PC-9 (cell line): Measurements from ENCODE around the gene FARS2. TPM values are rescaled to one million over a fixed set of nuclear protein-coding genes. Genes with fewer than 3 reads are reported as not detected.

ENCODE experiments used
- BruUV-seq: library from RNA; stranded (reverse); fragments of 400-500 nt; replicated peaks from 2 replicates; lab custom pipeline; 2021; lab: Mats Ljungman, UMichigan
- CTCF ChIA-PET: fragments of 300-600 bp; sonication (Branson Sonifier 250); formaldehyde crosslinking; loops from one replicate; lab custom pipeline; 2022; ENCODE audit warnings: antibody characterized with exemption; lab: Charles Lee
- POLR2A ChIA-PET: fragments of 300-600 bp; sonication (Branson Sonifier 250); formaldehyde crosslinking; loops from one replicate; lab custom pipeline; 2022; ENCODE audit warnings: antibody characterized with exemption; ENCODE audit not compliant: unreplicated experiment; lab: Charles Lee
- DNase-seq, 2 experiments: peaks; one replicate each; pipeline versions ENCODE4 v3.0.0 to v3.0.0-alpha.2; 2015 to 2022; ENCODE audit warnings: mixed read lengths in 1 of 2
- H2AFZ ChIP-seq: fragments of 200-600 bp; sonication (generic); 2 replicates; pipeline ENCODE4 v1.8.1; 2017; ENCODE audit warnings: antibody characterized with exemption
- H3F3A ChIP-seq: fragments of 200-600 bp; sonication (generic); 2 replicates; pipeline ENCODE4 v1.8.1; 2017; ENCODE audit warnings: antibody characterized with exemption, mild to moderate bottlenecking, low read depth; ENCODE audit not compliant: insufficient read depth
- H3K27ac ChIP-seq: fragments of 200-600 bp; sonication (generic); 2 replicates; pipeline ENCODE4 v1.6.1; 2016; ENCODE audit warnings: mixed run types
- H3K27me3 ChIP-seq: fragments of 200-600 bp; sonication (generic); 2 replicates; pipeline ENCODE4 v1.6.1; 2016; ENCODE audit warnings: low read depth, mixed run types; ENCODE audit not compliant: insufficient read depth
- H3K36me3 ChIP-seq: fragments of 200-600 bp; sonication (generic); 2 replicates; pipeline ENCODE4 v1.6.1; 2016; ENCODE audit warnings: low read depth, mixed run types
- H3K4me1 ChIP-seq: fragments of 200-600 bp; sonication (generic); replicated peaks from 2 replicates; pipeline ENCODE4 v1.6.1; 2016; ENCODE audit warnings: mixed run types; ENCODE audit not compliant: insufficient read depth
- H3K4me2 ChIP-seq: fragments of 200-600 bp; sonication (generic); 2 replicates; pipeline ENCODE4 v1.6.1; 2017; ENCODE audit warnings: mixed run types
- H3K4me3 ChIP-seq: fragments of 200-600 bp; sonication (generic); 2 replicates; pipeline ENCODE4 v1.6.1; 2016; ENCODE audit warnings: mixed run types
- H3K79me2 ChIP-seq: fragments of 200-600 bp; sonication (generic); 2 replicates; pipeline ENCODE4 v1.6.1; 2017; ENCODE audit warnings: low read depth, mixed run types
- H3K9me2 ChIP-seq: fragments of 200-600 bp; sonication (generic); 2 replicates; pipeline ENCODE4 v1.8.1; 2017; ENCODE audit warnings: mild to moderate bottlenecking; ENCODE audit not compliant: insufficient read depth
- H3K9me3 ChIP-seq: fragments of 200-600 bp; sonication (generic); 2 replicates; pipeline ENCODE4 v1.8.1; 2016; ENCODE audit warnings: low read depth; ENCODE audit not compliant: insufficient read depth
- H4K20me1 ChIP-seq: fragments of 200-600 bp; sonication (generic); 2 replicates; pipeline ENCODE4 v1.8.1; 2017; ENCODE audit not compliant: insufficient read depth
- CTCF ChIP-seq: fragments of 200-600 bp; sonication (generic); conservative IDR thresholded peaks from 2 replicates; pipeline ENCODE4 v1.6.1; 2017; ENCODE audit warnings: mixed run types, antibody characterized with exemption, mild to moderate bottlenecking, moderate library complexity
- EZH2 ChIP-seq: fragments of 200-600 bp; sonication (generic); IDR thresholded peaks from 2 replicates; pipeline ENCODE4 v1.8.0; 2017; ENCODE audit warnings: antibody characterized with exemption, low read depth
- intact Hi-C: fragments of 100-400 bp; cut with micrococcal nuclease; formaldehyde crosslinking; loops from one replicate; pipeline ENCODE4 v1.10.0; 2022; ENCODE audit not compliant: unreplicated experiment
- total RNA-seq: library from RNA; stranded (reverse); gene quantifications from 2 replicates; pipeline ENCODE4 v1.2.3, GENCODE V29; 2021

Gene FARS2
- total RNA-seq, 1 experiment from 2014 or later = 26.7 TPM

GRCh38 chr6:5730585-5731263 lies 469.4 kb downstream of the FARS2 start:
- intact Hi-C loops = no loop called here
- POLR2A ChIA-PET = interaction anchor here (0.7 kb wide), 1 partner anchor 13 kb away, joined by 11 read pairs; no protein-coding TSS in a partner anchor
- no peak for TF ChIP-seq CTCF
- TF ChIP-seq EZH2 = no peak
- no peaks in the 10 kb centered on the region for H3K9me3 ChIP-seq
- no peaks in the 10 kb centered on the region for H3K79me2 ChIP-seq
- H4K20me1 ChIP-seq = no peaks in the 10 kb centered on the region
- no TSS peak for BruUV-seq
- H3K4me3 ChIP-seq = no peak overlapping the region
- H3K9me2 ChIP-seq = no peaks in the 10 kb centered on the region
- no peaks in the 10 kb centered on the region for H3K36me3 ChIP-seq
- no peak for DNase-seq
- no peaks in the 10 kb centered on the region for H3K27me3 ChIP-seq
- H3K27ac ChIP-seq = no peak overlapping the region
- H3K4me1 ChIP-seq = no peaks in the 10 kb centered on the region
- CTCF ChIA-PET = no interaction called here
- H3F3A ChIP-seq = no peaks in the 10 kb centered on the region
- H3K4me2 ChIP-seq = no peak overlapping the region
- no peak overlapping the region for H2AFZ ChIP-seq

DNA sequence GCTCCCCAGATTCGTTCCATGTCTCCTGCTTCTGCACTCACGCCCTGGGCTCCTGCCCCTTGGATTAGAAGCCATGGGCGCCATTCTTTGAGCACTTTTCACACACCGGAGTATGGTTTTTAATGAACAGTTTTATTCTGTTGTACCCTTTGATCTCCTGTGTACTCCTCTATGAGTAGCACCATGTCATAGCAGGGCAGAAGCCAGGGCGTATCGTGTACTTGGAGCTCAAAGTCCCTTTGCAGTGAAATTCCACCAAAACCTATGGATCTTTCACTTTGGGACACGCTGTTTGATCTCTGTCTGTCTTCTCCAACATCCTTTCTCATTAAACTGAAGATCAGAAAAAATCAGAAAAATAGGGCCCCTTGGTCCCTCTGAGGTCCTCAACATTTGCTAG lies 470.1 kb downstream of the FARS2 start:
- no peak for DNase-seq
- H2AFZ ChIP-seq = no peak overlapping the region
- no peaks in the 10 kb centered on the region for H3K79me2 ChIP-seq
- no peaks in the 10 kb centered on the region for H3K4me1 ChIP-seq
- ChIA-PET POLR2A (no interaction called here), CTCF (no interaction called here)
- no peaks in the 10 kb centered on the region for H3K36me3 ChIP-seq
- no peak overlapping the region for H3K4me3 ChIP-seq
- BruUV-seq = no TSS peak
- no peaks in the 10 kb centered on the region for H4K20me1 ChIP-seq
- intact Hi-C loops = no loop called here
- H3K9me3 ChIP-seq = no peaks in the 10 kb centered on the region
- H3K27ac ChIP-seq = no peak overlapping the region
- H3K4me2 ChIP-seq = no peak overlapping the region
- no peaks in the 10 kb centered on the region for H3K9me2 ChIP-seq
- no peak for TF ChIP-seq EZH2
- no peak for TF ChIP-seq CTCF
- no peaks in the 10 kb centered on the region for H3F3A ChIP-seq
- H3K27me3 ChIP-seq = no peaks in the 10 kb centered on the region

DNA sequence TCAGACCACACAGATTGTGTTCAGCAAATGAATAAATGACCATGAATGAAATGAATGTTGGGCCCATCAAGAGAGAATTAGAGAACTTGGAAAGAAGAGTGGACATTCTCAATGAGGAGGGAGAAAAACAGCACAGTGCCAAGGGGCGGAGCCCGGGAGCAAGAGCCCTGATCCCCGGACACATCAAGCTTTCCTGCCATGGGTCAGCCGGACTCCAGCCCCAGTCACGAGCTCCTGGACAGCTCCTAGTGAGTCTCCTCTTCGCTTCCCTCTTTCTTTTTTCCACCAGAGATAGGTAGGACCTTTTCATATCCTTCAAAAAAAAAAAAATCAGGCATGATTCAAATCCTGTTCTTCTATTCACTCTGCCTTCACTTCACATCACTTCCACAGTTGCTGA lies 471.2 kb downstream of the FARS2 start:
- Histone ChIP-seq H3K4me1 (no peaks in the 10 kb centered on the region), H2AFZ (no peak overlapping the region), H3K27ac (no peak overlapping the region), H4K20me1 (no peaks in the 10 kb centered on the region), H3K79me2 (no peaks in the 10 kb centered on the region), H3F3A (no peaks in the 10 kb centered on the region), H3K9me3 (no peaks in the 10 kb centered on the region), H3K9me2 (no peaks in the 10 kb centered on the region), H3K27me3 (no peaks in the 10 kb centered on the region), H3K36me3 (no peaks in the 10 kb centered on the region), H3K4me2 (no peak overlapping the region), H3K4me3 (no peak overlapping the region)
- TF ChIP-seq EZH2 (no peak), CTCF (no peak)
- BruUV-seq = no TSS peak
- ChIA-PET CTCF (no interaction called here), POLR2A (no interaction called here)
- intact Hi-C loops = no loop called here
- DNase-seq = no peak
